ENCODE results near the gene ARHGAP45. TPM values are rescaled to one million over a fixed set of nuclear protein-coding genes. Genes with fewer than 3 reads are reported as not detected.

ARHGAP45 gene
- total RNA-seq, 2 experiments from 2014 or later, result 861 to 878 TPM

DNA sequence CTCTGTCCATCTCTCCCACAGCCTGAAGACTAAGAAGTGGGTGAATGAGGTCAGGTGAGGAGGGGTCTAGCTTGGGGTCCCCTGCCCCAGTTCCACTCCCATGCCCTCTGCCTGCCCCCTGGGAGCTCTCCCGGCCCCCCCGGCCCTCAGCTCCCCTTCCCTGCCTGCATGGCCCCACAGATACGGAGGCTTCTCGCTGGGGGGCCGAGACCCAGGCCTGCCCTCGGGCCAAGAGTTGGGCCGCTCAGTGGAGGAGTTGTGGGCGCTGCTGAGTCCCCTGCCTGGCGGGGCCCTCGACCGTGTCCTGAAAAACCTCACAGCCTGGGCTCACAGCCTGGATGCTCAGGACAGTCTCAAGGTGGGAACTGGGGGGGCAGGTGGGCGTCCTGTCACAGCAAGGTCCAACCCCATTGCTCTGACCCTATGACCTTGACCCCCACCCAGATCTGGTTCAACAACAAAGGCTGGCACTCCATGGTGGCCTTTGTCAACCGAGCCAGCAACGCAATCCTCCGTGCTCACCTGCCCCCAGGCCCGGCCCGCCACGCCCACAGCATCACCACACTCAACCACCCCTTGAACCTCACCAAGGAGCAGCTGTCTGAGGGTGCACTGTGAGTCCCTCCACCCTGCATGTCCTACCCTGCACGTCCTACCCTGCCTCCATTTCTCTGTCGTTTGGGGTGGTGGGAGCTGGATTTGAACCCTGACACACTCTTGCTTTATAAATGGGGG is 10.9 kb upstream of the ARHGAP45 start:
- Histone ChIP-seq H3K36me3 (ENCODE audit: insufficient read depth, low read length) (peaks cover 36% of the 10 kb centered on the region), H3K27ac (ENCODE audit: low read depth in 1 of 2, low read length in 2 of 2) (no peak overlapping the region), H3K27me3 (ENCODE audit: control insufficient read depth in 1 of 2, insufficient read depth in 2 of 2, low read length in 2 of 2) (no peaks in the 10 kb centered on the region), H3K4me3 (ENCODE audit: low read length) (no peak overlapping the region), H3K4me1 (ENCODE audit: insufficient read depth, low read length) (peaks cover 34% of the 10 kb centered on the region), H3K9me3 (ENCODE audit: control insufficient read depth in 1 of 2, insufficient read depth in 1 of 2, low read length in 2 of 2) (peaks cover 6 to 17% of the 10 kb centered on the region in 2 experiments)
- intact Hi-C loops (cut with DNase I, micrococcal nuclease), result no loop called here
- Mint-ChIP-seq H3K9me3 (no peaks in the 10 kb centered on the region), H3K4me3 (no peak overlapping the region), H3K27ac (no peak overlapping the region), H3K4me1 (ENCODE audit: low read depth) (peaks cover 32% of the 10 kb centered on the region), H3K36me3 (ENCODE audit: low read depth) (peaks cover 68% of the 10 kb centered on the region), H3K27me3 (no peaks in the 10 kb centered on the region)
- no peak for TF ChIP-seq CTCF (IDR thresholded peaks at IDR 0.05)
- ChIA-PET CTCF (no interaction called here), POLR2A (interaction anchor here (2.6 to 6.1 kb wide), 3 partner anchors 11 to 31 kb away, joined by 10 to 53 read pairs (median 48); partner anchors contain the start of gene ARHGAP45)
- DNase-seq (no peak), ATAC-seq (ENCODE audit: poor library complexity) (no peak)

- CTCF ChIA-PET, result interaction anchor here (0.9 to 1.2 kb wide), 2 partner anchors 10 to 56 kb away, joined by 3 read pairs; partner anchors contain the start of gene ARHGAP45
- Histone ChIP-seq H3K36me3 (ENCODE audit: insufficient read depth, low read length) (peaks cover 41% of the 10 kb centered on the region), H3K4me1 (ENCODE audit: insufficient read depth, low read length) (peaks cover 30% of the 10 kb centered on the region), H3K27ac (ENCODE audit: low read depth in 1 of 2, low read length in 2 of 2) (peak overlapping the region in 1 of 2 donors; percentile 22), H3K4me3 (ENCODE audit: low read length) (no peak overlapping the region), H3K27me3 (ENCODE audit: control insufficient read depth in 1 of 2, insufficient read depth in 2 of 2, low read length in 2 of 2) (no peaks in the 10 kb centered on the region), H3K9me3 (ENCODE audit: control insufficient read depth in 1 of 2, insufficient read depth in 1 of 2, low read length in 2 of 2) (peaks cover 6 to 17% of the 10 kb centered on the region in 2 experiments)
- Mint-ChIP-seq H3K4me1 (ENCODE audit: low read depth) (peaks cover 32% of the 10 kb centered on the region), H3K9me3 (no peaks in the 10 kb centered on the region), H3K27me3 (no peaks in the 10 kb centered on the region), H3K36me3 (ENCODE audit: low read depth) (peaks cover 60% of the 10 kb centered on the region), H3K27ac (peak overlapping the region; percentile 36), H3K4me3 (no peak overlapping the region)
- TF ChIP-seq CTCF (IDR thresholded peaks at IDR 0.05), result peak; percentile 46
- intact Hi-C loops (cut with DNase I, micrococcal nuclease), result no loop called here
- POLR2A ChIA-PET, result interaction anchor here (0.7 to 6.1 kb wide), 9 partner anchors 10 to 212 kb away, joined by 3 to 53 read pairs (median 6); partner anchors contain the start of genes ABCA7, ARHGAP45, CIRBP and GPX4
- DNase-seq (peak in 8 of 14 experiments; percentile 41 to 79 (median 58)), ATAC-seq (ENCODE audit: poor library complexity) (peak; percentile 79)
These were observed 9.7 kb upstream of the ARHGAP45 start for GRCh38 chr19:1057176-1057855.

DNA sequence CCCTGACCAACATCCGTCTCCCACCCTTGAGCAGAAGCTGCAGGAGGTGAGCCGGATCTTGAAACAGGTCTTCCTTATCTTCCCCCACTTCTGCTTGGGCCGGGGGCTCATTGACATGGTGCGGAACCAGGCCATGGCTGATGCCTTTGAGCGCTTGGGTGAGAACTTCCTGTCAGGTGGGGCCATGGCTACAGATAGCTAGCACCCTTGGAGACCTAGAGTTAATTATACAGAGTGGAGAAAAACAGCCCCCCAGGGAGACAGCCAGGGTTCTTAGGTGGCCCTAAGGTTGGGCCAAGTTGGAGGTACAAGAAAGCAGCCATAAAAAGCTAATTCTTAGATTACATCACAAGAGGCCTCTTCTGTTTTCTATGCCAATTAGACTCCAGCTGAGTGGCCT is 8.9 kb upstream of the ARHGAP45 start:
- Mint-ChIP-seq H3K4me3 (no peak overlapping the region), H3K9me3 (no peaks in the 10 kb centered on the region), H3K27ac (peak overlapping the region; percentile 36), H3K4me1 (ENCODE audit: low read depth) (peaks cover 29% of the 10 kb centered on the region), H3K27me3 (no peaks in the 10 kb centered on the region), H3K36me3 (ENCODE audit: low read depth) (peaks cover 57% of the 10 kb centered on the region)
- POLR2A ChIA-PET, result interaction anchor here (0.7 to 6.1 kb wide), 10 partner anchors 9 to 211 kb away, joined by 3 to 53 read pairs (median 6); partner anchors contain the start of genes ABCA7, ARHGAP45, CIRBP and GPX4
- TF ChIP-seq CTCF (IDR thresholded peaks at IDR 0.05), result no peak
- peaks cover 32% of the 10 kb centered on the region for H3K4me1 ChIP-seq (ENCODE audit: insufficient read depth, low read length)
- CTCF ChIA-PET, result interaction anchor here (0.9 kb wide), 1 partner anchor 9 kb away, joined by 3 read pairs; the partner anchor contains the start of gene ARHGAP45
- intact Hi-C loops (cut with DNase I, micrococcal nuclease), result no loop called here
- H3K9me3 ChIP-seq (ENCODE audit: control insufficient read depth in 1 of 2, insufficient read depth in 1 of 2, low read length in 2 of 2), result peaks cover 6 to 17% of the 10 kb centered on the region in 2 experiments
- DNase-seq, result peak in 1 of 14 experiments; percentile 55
- no peaks in the 10 kb centered on the region for H3K27me3 ChIP-seq (ENCODE audit: control insufficient read depth in 1 of 2, insufficient read depth in 2 of 2, low read length in 2 of 2)
- H3K36me3 ChIP-seq (ENCODE audit: insufficient read depth, low read length), result peaks cover 40% of the 10 kb centered on the region
- H3K4me3 ChIP-seq (ENCODE audit: low read length), result no peak overlapping the region
- ATAC-seq (ENCODE audit: poor library complexity), result no peak
- H3K27ac ChIP-seq (ENCODE audit: low read depth in 1 of 2, low read length in 2 of 2), result peak overlapping the region in 1 of 2 donors; percentile 22

All from CD4-positive, alpha-beta T cell (primary cell).